Lower leg skin (tissue), 3 donors: ENCODE results near the gene CENATAC.

Source experiments
- CTCF ChIP-seq, 3 donors: fragments of 450-650 bp; IDR thresholded peaks; one replicate each; pipeline ENCODE4 v1.5.1; 2016; ENCODE audit warnings: antibody characterized with exemption in 3 of 3, mild to moderate bottlenecking in 3 of 3, moderate library complexity in 2 of 3
- POLR2A ChIP-seq, 2 donors: fragments of 450-650 bp; IDR thresholded peaks; one replicate each; pipeline ENCODE4 v1.6.1; 2016 to 2017; ENCODE audit warnings: antibody characterized with exemption in 2 of 2, mild to moderate bottlenecking in 1 of 2, moderate library complexity in 1 of 2

- TF ChIP-seq CTCF (IDR thresholded peaks at IDR 0.05): no peak
- TF ChIP-seq POLR2A (IDR thresholded peaks at IDR 0.05): no peak
Measured at GRCh38 chr11:119047205-119047604, 49.3 kb downstream of the CENATAC start.
